Measurements from ENCODE around the gene DZIP3.

- no peak for TF ChIP-seq CTCF (IDR thresholded peaks at IDR 0.05; ENCODE audit: low read depth, low read length)
- TF ChIP-seq POLR2A (IDR thresholded peaks at IDR 0.05; ENCODE audit: extremely low read depth, insufficient read length): no peak
Measured at GRCh38 chr3:108608750-108609149, 19.2 kb downstream of the DZIP3 start.
